H9 (cell line): ENCODE data around the gene KIF2C. TPM values are rescaled to one million over a fixed set of nuclear protein-coding genes. Genes with fewer than 3 reads are reported as not detected.

Source experiments
- DNase-seq: peaks from one replicate; pipeline ENCODE4 v3.0.0-alpha.2; 2017
- H2AFZ ChIP-seq: one replicate; pipeline ENCODE4 v1.6.1; 2013; ENCODE audit warnings: mild to moderate bottlenecking, low read length, control low read depth, moderate library complexity
- H2AK5ac ChIP-seq: 2 replicates; pipeline ENCODE4 v1.6.1; 2013; ENCODE audit warnings: low read length, control low read depth, mixed read lengths; ENCODE audit not compliant: insufficient read length
- H2BK120ac ChIP-seq: one replicate; pipeline ENCODE4 v1.6.1; 2013; ENCODE audit warnings: low read depth, mild to moderate bottlenecking, low read length, control low read depth, inconsistent platforms; ENCODE audit not compliant: poor library complexity, severe bottlenecking
- H2BK12ac ChIP-seq: 2 replicates; pipeline ENCODE4 v1.6.1; 2013; ENCODE audit warnings: low read length, control low read depth, mixed read lengths, low read depth; ENCODE audit not compliant: insufficient read length
- H2BK15ac ChIP-seq: 2 replicates; pipeline ENCODE4 v1.6.1; 2013; ENCODE audit warnings: low read depth, low read length, control low read depth
- H2BK20ac ChIP-seq: one replicate; pipeline ENCODE4 v1.6.1; 2013; ENCODE audit warnings: low read depth, mild to moderate bottlenecking, low read length, control low read depth, inconsistent platforms; ENCODE audit not compliant: poor library complexity, severe bottlenecking
- H2BK5ac ChIP-seq: 2 replicates; pipeline ENCODE4 v1.6.1; 2013; ENCODE audit warnings: low read length, control low read depth, mixed read lengths; ENCODE audit not compliant: insufficient read length
- H3K14ac ChIP-seq: 2 replicates; pipeline ENCODE4 v1.6.1; 2013; ENCODE audit warnings: low read length, control low read depth; ENCODE audit not compliant: insufficient read depth
- H3K18ac ChIP-seq: 2 replicates; pipeline ENCODE4 v1.6.1; 2013; ENCODE audit warnings: low read depth, mild to moderate bottlenecking, mixed read lengths, low read length, control low read depth; ENCODE audit not compliant: insufficient read length
- H3K23ac ChIP-seq: 2 replicates; pipeline ENCODE4 v1.6.1; 2013; ENCODE audit warnings: low read length, control low read depth, mixed read lengths, low read depth; ENCODE audit not compliant: insufficient read length
- H3K23me2 ChIP-seq: 2 replicates; pipeline ENCODE4 v1.6.1; 2013; ENCODE audit warnings: low read depth, mild to moderate bottlenecking, mixed read lengths, low read length, control low read depth; ENCODE audit not compliant: insufficient read length, poor library complexity, severe bottlenecking
- H3K27ac ChIP-seq: 2 replicates; pipeline ENCODE4 v1.5.1; 2013; ENCODE audit warnings: low read length, control low read depth, mixed read lengths, low read depth; ENCODE audit not compliant: insufficient read length
- H3K27me3 ChIP-seq: 2 replicates; pipeline ENCODE4 v1.6.1; 2013; ENCODE audit warnings: low read length, control low read depth, inconsistent platforms; ENCODE audit not compliant: insufficient read depth
- H3K4ac ChIP-seq: 2 replicates; pipeline ENCODE4 v1.6.1; 2013; ENCODE audit warnings: low read depth, mild to moderate bottlenecking, control low read depth, inconsistent platforms, low read length, moderate library complexity
- H3K4me1 ChIP-seq: 2 replicates; pipeline ENCODE4 v1.6.1; 2013; ENCODE audit warnings: low read length, control low read depth, inconsistent platforms; ENCODE audit not compliant: insufficient read depth
- H3K4me2 ChIP-seq: 2 replicates; pipeline ENCODE4 v1.6.1; 2013; ENCODE audit warnings: low read length, control low read depth, mixed read lengths; ENCODE audit not compliant: insufficient read length, insufficient read depth
- H3K56ac ChIP-seq: 2 replicates; pipeline ENCODE4 v1.6.1; 2013; ENCODE audit warnings: low read depth, mild to moderate bottlenecking, mixed read lengths, low read length, control low read depth; ENCODE audit not compliant: insufficient read length
- H3K79me1 ChIP-seq: 2 replicates; pipeline ENCODE4 v1.6.1; 2013; ENCODE audit warnings: low read depth, mild to moderate bottlenecking, moderate library complexity, low read length, control low read depth, inconsistent platforms; ENCODE audit not compliant: insufficient read depth, poor library complexity, severe bottlenecking
- H3K79me2 ChIP-seq: 2 replicates; pipeline ENCODE4 v1.6.1; 2013; ENCODE audit warnings: low read length, control low read depth, inconsistent platforms; ENCODE audit not compliant: insufficient read depth
- H3K9ac ChIP-seq: 2 replicates; pipeline ENCODE4 v1.6.1; 2013; ENCODE audit warnings: low read length, control low read depth, mixed read lengths; ENCODE audit not compliant: insufficient read length; ENCODE audit errors: extremely low read depth
- H3K9me3 ChIP-seq: one replicate; pipeline ENCODE4 v1.6.1; 2013; ENCODE audit warnings: low read depth, low read length, inconsistent platforms; ENCODE audit not compliant: control insufficient read depth
- H3T11ph ChIP-seq: one replicate; pipeline ENCODE4 v1.6.1; 2013; ENCODE audit warnings: mild to moderate bottlenecking, low read length, control low read depth, inconsistent platforms
- H4K20me1 ChIP-seq: one replicate; pipeline ENCODE4 v1.6.1; 2013; ENCODE audit not compliant: control insufficient read depth, insufficient read length, insufficient read depth
- H4K5ac ChIP-seq: 2 replicates; pipeline ENCODE4 v1.6.1; 2013; ENCODE audit warnings: low read depth, mild to moderate bottlenecking, mixed read lengths, low read length, control low read depth; ENCODE audit not compliant: insufficient read length
- H4K8ac ChIP-seq: replicated peaks from 2 replicates; pipeline ENCODE4 v1.6.1; 2013; ENCODE audit warnings: low read length, control low read depth, mixed read lengths, low read depth; ENCODE audit not compliant: insufficient read length
- H4K91ac ChIP-seq: 2 replicates; pipeline ENCODE4 v1.6.1; 2013; ENCODE audit warnings: low read depth, mild to moderate bottlenecking, moderate library complexity, mixed read lengths, low read length, control low read depth; ENCODE audit not compliant: insufficient read length
- H3K27ac Mint-ChIP-seq, 3 experiments: 2 replicates in 2 of 3; 3 replicates in 1 of 3; pipeline ENCODE4 v1.8.0; 2020 to 2021; ENCODE audit warnings: mixed read lengths in 3 of 3, mild to moderate bottlenecking in 1 of 3, moderate library complexity in 1 of 3
- H3K27me3 Mint-ChIP-seq: 2 replicates; pipeline ENCODE4 v1.8.0; 2021; ENCODE audit warnings: low read depth, mild to moderate bottlenecking, moderate library complexity, mixed read lengths
- H3K36me3 Mint-ChIP-seq, 3 experiments: 2 replicates in 2 of 3; 3 replicates in 1 of 3; pipeline ENCODE4 v1.8.0; 2020 to 2021; ENCODE audit warnings: low read depth in 3 of 3, mixed read lengths in 3 of 3; ENCODE audit not compliant: insufficient read depth in 1 of 3
- H3K4me1 Mint-ChIP-seq, 2 experiments: 2 replicates each; pipeline ENCODE4 v1.8.0; 2020; ENCODE audit warnings: mixed read lengths in 2 of 2
- H3K4me3 Mint-ChIP-seq, 2 experiments: 2 replicates in 1 of 2; 3 replicates in 1 of 2; pipeline ENCODE4 v1.8.0; 2020 to 2021; ENCODE audit warnings: mild to moderate bottlenecking in 2 of 2, mixed read lengths in 2 of 2, moderate library complexity in 1 of 2
- H3K9me3 Mint-ChIP-seq, 2 experiments: 2 replicates in 1 of 2; 3 replicates in 1 of 2; pipeline ENCODE4 v1.8.0; 2020; ENCODE audit warnings: mild to moderate bottlenecking in 2 of 2, mixed read lengths in 2 of 2, moderate library complexity in 1 of 2
- CTCF ChIP-seq: fragments of 200-600 bp; sonication (generic); conservative IDR thresholded peaks from 3 replicates; pipeline ENCODE4 v1.8.0; 2021; ENCODE audit warnings: antibody characterized with exemption, mild to moderate bottlenecking
- WGBS: extraction: QIAGEN DNeasy Blood & Tissue Kit; methylation state at CpG from one replicate; pipeline ENCODE4 v1.1.7; 2013; ENCODE audit warnings: missing lambda C conversion rate, low lambda C conversion rate, mixed read lengths; ENCODE audit not compliant: insufficient read length; ENCODE audit errors: extremely low coverage; 5-methylcytosine and 5-hydroxymethylcytosine counted together
- total RNA-seq: library from RNA; stranded (reverse); gene quantifications from 2 replicates; pipeline ENCODE4 v1.2.1, GENCODE V29; 2021

KIF2C gene
- total RNA-seq, 1 experiment from 2014 or later: 73.1 TPM

- Histone ChIP-seq H4K5ac (no peak overlapping the region), H3K9ac (peak overlapping the region; percentile 20), H3K23ac (no peak overlapping the region), H3K4me2 (peak overlapping the region; percentile 51), H4K8ac (no peak overlapping the region), H2BK120ac (no peak overlapping the region), H3K9me3 (no peaks in the 10 kb centered on the region), H3K79me2 (no peaks in the 10 kb centered on the region), H3K23me2 (peaks cover 9% of the 10 kb centered on the region), H2BK20ac (no peak overlapping the region), H3T11ph (no peak overlapping the region), H2AK5ac (no peak overlapping the region), H2BK15ac (no peak overlapping the region), H2BK5ac (no peak overlapping the region), H3K18ac (peak overlapping the region; percentile 58), H3K4ac (no peak overlapping the region), H3K27ac (no peak overlapping the region), H3K14ac (peak overlapping the region; percentile 59), H4K91ac (no peak overlapping the region), H3K56ac (no peak overlapping the region), H3K4me1 (no peaks in the 10 kb centered on the region), H3K79me1 (no peaks in the 10 kb centered on the region), H2BK12ac (no peak overlapping the region), H3K27me3 (no peaks in the 10 kb centered on the region), H2AFZ (no peak overlapping the region), H4K20me1 (no peaks in the 10 kb centered on the region)
- no peaks in the 10 kb centered on the region; a peak in 1 of 5 replicates for H3K9me3 Mint-ChIP-seq
- H3K27me3 Mint-ChIP-seq: peaks cover 12% of the 10 kb centered on the region
- peaks cover 26 to 36% of the 10 kb centered on the region in 2 experiments for H3K4me1 Mint-ChIP-seq
- no CpG with 5 or more reads among the region's 49 CpGs for WGBS
- H3K36me3 Mint-ChIP-seq: peaks cover 0 to 12% (median 5%) of the 10 kb centered on the region in 3 experiments; a peak in 5 of 7 replicates
- TF ChIP-seq CTCF: peak; percentile 100
- peak overlapping the region; percentile 56 to 76 for H3K4me3 Mint-ChIP-seq
- H3K27ac Mint-ChIP-seq: no peak overlapping the region; a peak in 1 of 7 replicates
- DNase-seq: peak; percentile 88
Observed at GRCh38 chr1:44786138-44786840, 46.7 kb downstream of the KIF2C start.
